ENCODE results near the gene COPS3.
A peak's percentile ranks its signal among the peaks of the same experiment; 100 is the strongest.
"Not testable (repeated sequence)": the region's sequence is repeated elsewhere in the genome, so short reads cannot be mapped to it uniquely, and the experiment has no call there.

COPS3 gene

GRCh38 chr17:17258011-17258410 lies 23.0 kb downstream of the COPS3 start:
- no peak for DNase-seq
- H3K27ac Mint-ChIP-seq: no peak overlapping the region
- H3K9me3 Mint-ChIP-seq: no peaks in the 10 kb centered on the region
- no peaks in the 10 kb centered on the region for H3K4me1 Mint-ChIP-seq
- TF ChIP-seq, protein P1, sequence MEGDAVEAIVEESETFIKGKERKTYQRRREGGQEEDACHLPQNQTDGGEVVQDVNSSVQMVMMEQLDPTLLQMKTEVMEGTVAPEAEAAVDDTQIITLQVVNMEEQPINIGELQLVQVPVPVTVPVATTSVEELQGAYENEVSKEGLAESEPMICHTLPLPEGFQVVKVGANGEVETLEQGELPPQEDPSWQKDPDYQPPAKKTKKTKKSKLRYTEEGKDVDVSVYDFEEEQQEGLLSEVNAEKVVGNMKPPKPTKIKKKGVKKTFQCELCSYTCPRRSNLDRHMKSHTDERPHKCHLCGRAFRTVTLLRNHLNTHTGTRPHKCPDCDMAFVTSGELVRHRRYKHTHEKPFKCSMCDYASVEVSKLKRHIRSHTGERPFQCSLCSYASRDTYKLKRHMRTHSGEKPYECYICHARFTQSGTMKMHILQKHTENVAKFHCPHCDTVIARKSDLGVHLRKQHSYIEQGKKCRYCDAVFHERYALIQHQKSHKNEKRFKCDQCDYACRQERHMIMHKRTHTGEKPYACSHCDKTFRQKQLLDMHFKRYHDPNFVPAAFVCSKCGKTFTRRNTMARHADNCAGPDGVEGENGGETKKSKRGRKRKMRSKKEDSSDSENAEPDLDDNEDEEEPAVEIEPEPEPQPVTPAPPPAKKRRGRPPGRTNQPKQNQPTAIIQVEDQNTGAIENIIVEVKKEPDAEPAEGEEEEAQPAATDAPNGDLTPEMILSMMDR (IDR thresholded peaks at IDR 0.05): no peak
- H3K36me3 Mint-ChIP-seq (ENCODE audit: low read depth): peaks cover 84% of the 10 kb centered on the region
- peaks cover 5% of the 10 kb centered on the region for H3K27me3 Mint-ChIP-seq (ENCODE audit: low read depth, poor library complexity)
- H3K4me3 Mint-ChIP-seq: no peak overlapping the region

DNA sequence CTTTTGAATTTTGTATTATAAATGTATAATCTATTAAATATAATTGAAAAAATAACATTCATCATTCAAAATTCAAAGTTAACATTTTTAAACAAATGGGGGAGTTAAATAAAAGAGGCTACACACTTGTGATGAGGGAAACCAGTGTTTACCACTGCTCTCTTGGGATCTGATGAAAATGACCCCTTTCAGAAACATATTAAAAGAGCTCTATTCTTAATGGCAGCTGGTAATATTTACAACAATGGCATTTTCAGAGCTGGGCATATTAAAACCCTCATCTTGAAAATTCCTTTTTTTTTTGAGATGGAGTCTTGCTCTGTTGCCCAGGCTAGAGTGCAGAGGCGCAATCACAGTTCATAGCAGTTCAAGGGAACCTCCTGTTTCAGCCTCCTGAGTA lies 24.7 kb downstream of the COPS3 start:
- TF ChIP-seq, protein P1 (IDR thresholded peaks at IDR 0.05): no peak
- no peak for DNase-seq
- no peaks in the 10 kb centered on the region for H3K9me3 Mint-ChIP-seq
- H3K4me1 Mint-ChIP-seq: no peaks in the 10 kb centered on the region
- H3K27ac Mint-ChIP-seq: no peak overlapping the region
- no peak overlapping the region for H3K4me3 Mint-ChIP-seq
- peaks cover 87% of the 10 kb centered on the region for H3K36me3 Mint-ChIP-seq (ENCODE audit: low read depth)
- peaks cover 5% of the 10 kb centered on the region for H3K27me3 Mint-ChIP-seq (ENCODE audit: low read depth, poor library complexity)

GRCh38 chr17:17255689-17256088 lies 25.4 kb downstream of the COPS3 start:
- H3K36me3 Mint-ChIP-seq (ENCODE audit: low read depth): peaks cover 85% of the 10 kb centered on the region
- H3K4me3 Mint-ChIP-seq; H3K4me1 Mint-ChIP-seq; H3K27ac Mint-ChIP-seq; H3K9me3 Mint-ChIP-seq; DNase-seq; H3K27me3 Mint-ChIP-seq (ENCODE audit: low read depth, poor library complexity): not testable (repeated sequence)

DNA sequence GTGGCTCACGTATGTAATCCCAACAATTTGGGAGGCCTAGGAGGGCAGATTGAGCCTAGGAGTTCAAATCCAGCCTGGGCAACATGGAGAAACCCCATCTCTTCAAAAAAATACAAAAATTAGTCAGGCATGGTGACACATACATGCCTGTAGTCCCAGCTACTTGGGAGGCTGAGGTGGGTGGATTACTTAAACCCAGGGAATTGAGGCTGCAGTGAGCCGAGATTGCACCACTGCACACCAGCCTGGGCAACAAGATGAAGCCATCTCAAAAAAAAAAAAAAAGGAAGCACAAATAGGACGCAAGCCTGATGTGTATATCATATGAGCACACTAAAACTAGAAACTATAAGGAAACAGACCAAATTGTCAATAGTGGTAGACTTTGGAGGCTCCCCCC lies 27.0 kb downstream of the COPS3 start:
- TF ChIP-seq, protein P1 (IDR thresholded peaks at IDR 0.05): no peak
- no peak for DNase-seq
- Mint-ChIP-seq H3K4me3 (no peak overlapping the region), H3K9me3 (no peaks in the 10 kb centered on the region), H3K27me3 (ENCODE audit: low read depth, poor library complexity) (peaks cover 4% of the 10 kb centered on the region), H3K36me3 (ENCODE audit: low read depth) (peaks cover 80% of the 10 kb centered on the region), H3K27ac (no peak overlapping the region), H3K4me1 (no peaks in the 10 kb centered on the region)

DNA sequence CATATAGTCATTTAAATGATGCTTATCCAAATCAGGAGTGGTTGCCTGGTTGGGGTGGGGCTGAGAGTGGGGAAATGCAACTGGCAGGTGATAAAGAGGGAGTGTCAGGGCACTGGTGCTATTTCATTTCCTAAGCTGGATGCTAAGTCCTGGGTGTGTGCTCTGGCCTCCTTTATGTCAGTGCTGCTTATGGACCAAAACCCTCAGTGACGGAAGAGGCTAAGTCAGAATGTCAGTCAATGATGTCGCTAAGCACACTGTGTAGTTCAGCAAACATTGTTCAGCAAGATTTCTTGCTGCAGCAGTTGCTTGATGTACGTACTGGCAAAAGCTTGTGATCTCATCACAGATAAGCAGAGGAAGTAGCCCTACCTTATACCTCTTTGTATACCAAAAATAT lies 27.6 kb downstream of the COPS3 start:
- no peak for DNase-seq
- peak overlapping the region; percentile 77 for H3K27ac Mint-ChIP-seq
- H3K27me3 Mint-ChIP-seq (ENCODE audit: low read depth, poor library complexity): no peaks in the 10 kb centered on the region
- no peak overlapping the region for H3K4me3 Mint-ChIP-seq
- peaks cover 79% of the 10 kb centered on the region for H3K36me3 Mint-ChIP-seq (ENCODE audit: low read depth)
- no peaks in the 10 kb centered on the region for H3K9me3 Mint-ChIP-seq
- H3K4me1 Mint-ChIP-seq: no peaks in the 10 kb centered on the region
- TF ChIP-seq, protein P1 (IDR thresholded peaks at IDR 0.05): no peak

DNA sequence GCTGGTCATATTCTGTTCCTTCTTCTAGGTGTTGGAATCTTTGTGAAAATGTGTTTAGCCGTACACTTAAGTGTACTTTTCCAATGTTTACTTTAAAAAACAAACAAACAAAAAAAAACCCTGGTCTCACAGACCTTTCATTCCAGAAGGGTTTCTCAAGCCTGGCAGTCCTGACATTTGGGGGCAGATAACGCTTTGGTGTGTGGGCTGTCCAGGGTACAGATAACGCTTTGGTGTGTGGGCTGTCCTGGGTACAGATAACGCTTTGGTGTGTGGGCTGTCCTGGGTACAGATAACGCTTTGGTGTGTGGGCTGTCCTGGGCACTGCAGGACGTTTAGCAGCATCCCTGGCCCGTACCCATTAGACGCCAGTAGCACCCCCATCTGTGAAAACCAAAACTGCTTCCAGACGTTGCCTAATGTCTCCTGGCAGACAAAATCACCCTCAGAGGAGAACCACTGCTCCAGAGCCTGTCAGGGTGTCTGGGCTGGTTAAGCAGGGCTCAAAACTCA lies 28.8 kb downstream of the COPS3 start:
- no peak overlapping the region for H3K27ac Mint-ChIP-seq
- no peak for DNase-seq

More for the DNA sequence above, 28.8 kb downstream of the COPS3 start:
- Mint-ChIP-seq H3K4me1 (no peaks in the 10 kb centered on the region), H3K4me3 (no peak overlapping the region), H3K27me3 (ENCODE audit: low read depth, poor library complexity) (no peaks in the 10 kb centered on the region), H3K36me3 (ENCODE audit: low read depth) (peaks cover 71% of the 10 kb centered on the region), H3K9me3 (no peaks in the 10 kb centered on the region)
- TF ChIP-seq, protein P1 (IDR thresholded peaks at IDR 0.05): no peak
